Ishikawa (cell line): ENCODE data around the gene SREBF1.

Source experiments
- CEBPB ChIP-seq: IDR thresholded peaks from 2 replicates; pipeline ENCODE4 v1.6.1; 2012
- CREB1 ChIP-seq: IDR thresholded peaks from 2 replicates; pipeline ENCODE4 v1.6.1; 2012; ENCODE audit warnings: low read depth
- EGR1 ChIP-seq: IDR thresholded peaks from 2 replicates; pipeline ENCODE4 v1.6.1; 2012
- EP300 ChIP-seq: IDR thresholded peaks from 2 replicates; pipeline ENCODE4 v1.6.1; 2012; ENCODE audit warnings: borderline replicate concordance
- FOXM1 ChIP-seq: IDR thresholded peaks from 2 replicates; pipeline ENCODE4 v1.6.1; 2012; ENCODE audit warnings: low read depth, borderline replicate concordance
- MAX ChIP-seq: IDR thresholded peaks from 2 replicates; pipeline ENCODE4 v1.6.1; 2012
- NFIC ChIP-seq: IDR thresholded peaks from 2 replicates; pipeline ENCODE4 v1.6.1; 2012
- RAD21 ChIP-seq: IDR thresholded peaks from 2 replicates; pipeline ENCODE4 v1.6.1; 2012; ENCODE audit warnings: low read depth
- REST ChIP-seq: IDR thresholded peaks from 2 replicates; pipeline ENCODE4 v1.6.1; 2012; ENCODE audit warnings: low read depth, mild to moderate bottlenecking
- TAF1 ChIP-seq: IDR thresholded peaks from 2 replicates; pipeline ENCODE4 v1.6.1; 2012; ENCODE audit warnings: low read depth, mild to moderate bottlenecking
- TCF12 ChIP-seq: IDR thresholded peaks from 2 replicates; pipeline ENCODE4 v1.6.1; 2012; ENCODE audit warnings: low read depth
- TEAD4 ChIP-seq: IDR thresholded peaks from 2 replicates; pipeline ENCODE4 v1.6.1; 2012
- USF1 ChIP-seq: IDR thresholded peaks from 2 replicates; pipeline ENCODE4 v1.6.1; 2012
- YY1 ChIP-seq: IDR thresholded peaks from 2 replicates; pipeline ENCODE4 v1.6.1; 2012; ENCODE audit warnings: low read depth
- ZBTB7A ChIP-seq: IDR thresholded peaks from 2 replicates; pipeline ENCODE4 v1.6.1; 2012; ENCODE audit warnings: low read depth

Gene SREBF1

GRCh38 chr17:17882082-17882581 is 45.3 kb upstream of the SREBF1 start:
- no peak for TF ChIP-seq EGR1

GRCh38 chr17:17880577-17881196 is 43.9 kb upstream of the SREBF1 start:
- no peak for TF ChIP-seq RAD21
- no peak for TF ChIP-seq TCF12
- TF ChIP-seq CREB1 = no peak
- no peak for TF ChIP-seq EGR1
- TF ChIP-seq NFIC = no peak
- no peak for TF ChIP-seq CEBPB

- TF ChIP-seq REST (0 out of 2 replicates have a peak, but pooled peaks have one; percentile 21), TCF12 (peak; percentile 84), MAX (peak; percentile 20), ZBTB7A (no peak), NFIC (peak; percentile 78), YY1 (0 out of 2 replicates have a peak, but pooled peaks have one; percentile 32), FOXM1 (peak; percentile 81), EP300 (peak; percentile 79), TEAD4 (peak; percentile 77), TAF1 (no peak)
These were observed 41.0 kb upstream of the SREBF1 start for GRCh38 chr17:17877529-17878358.

- TF ChIP-seq REST (no peak), TCF12 (no peak), EGR1 (no peak), TAF1 (no peak), TEAD4 (no peak), NFIC (no peak), ZBTB7A (no peak), CREB1 (no peak), CEBPB (no peak), USF1 (no peak), EP300 (no peak), FOXM1 (no peak), MAX (no peak), RAD21 (no peak), YY1 (no peak)
These were observed 40.3 kb upstream of the SREBF1 start for GRCh38 chr17:17876959-17877528.

GRCh38 chr17:17874478-17874877 is 37.7 kb upstream of the SREBF1 start:
- TF ChIP-seq EP300 (no peak), TAF1 (no peak), MAX (no peak), NFIC (no peak), USF1 (no peak), REST (no peak), EGR1 (no peak), RAD21 (no peak), TEAD4 (no peak), ZBTB7A (no peak), TCF12 (no peak), CEBPB (no peak), CREB1 (no peak), YY1 (no peak), FOXM1 (no peak)
